ENCODE measurements around the gene ZHX3. TPM values are rescaled to one million over a fixed set of nuclear protein-coding genes. Genes with fewer than 3 reads are reported as not detected.

ZHX3 gene
- total and polyA plus RNA-seq, 2 experiments from 2014 or later, result 5.8 to 10.3 TPM

GRCh38 chr20:41286240-41286851 lies 31.2 kb downstream of the ZHX3 start:
- Histone ChIP-seq H3K27ac (no peak overlapping the region), H3K27me3 (no peaks in the 10 kb centered on the region), H3K4me3 (no peak overlapping the region), H3K9me3 (ENCODE audit: low read depth) (peaks cover 3% of the 10 kb centered on the region), H3K36me3 (no peaks in the 10 kb centered on the region), H3K4me1 (ENCODE audit: low read depth) (no peaks in the 10 kb centered on the region)
- no peak for DNase-seq (ENCODE audit: low read depth in 1 of 2, low spot score in 1 of 2)
- TF ChIP-seq, protein P1, sequence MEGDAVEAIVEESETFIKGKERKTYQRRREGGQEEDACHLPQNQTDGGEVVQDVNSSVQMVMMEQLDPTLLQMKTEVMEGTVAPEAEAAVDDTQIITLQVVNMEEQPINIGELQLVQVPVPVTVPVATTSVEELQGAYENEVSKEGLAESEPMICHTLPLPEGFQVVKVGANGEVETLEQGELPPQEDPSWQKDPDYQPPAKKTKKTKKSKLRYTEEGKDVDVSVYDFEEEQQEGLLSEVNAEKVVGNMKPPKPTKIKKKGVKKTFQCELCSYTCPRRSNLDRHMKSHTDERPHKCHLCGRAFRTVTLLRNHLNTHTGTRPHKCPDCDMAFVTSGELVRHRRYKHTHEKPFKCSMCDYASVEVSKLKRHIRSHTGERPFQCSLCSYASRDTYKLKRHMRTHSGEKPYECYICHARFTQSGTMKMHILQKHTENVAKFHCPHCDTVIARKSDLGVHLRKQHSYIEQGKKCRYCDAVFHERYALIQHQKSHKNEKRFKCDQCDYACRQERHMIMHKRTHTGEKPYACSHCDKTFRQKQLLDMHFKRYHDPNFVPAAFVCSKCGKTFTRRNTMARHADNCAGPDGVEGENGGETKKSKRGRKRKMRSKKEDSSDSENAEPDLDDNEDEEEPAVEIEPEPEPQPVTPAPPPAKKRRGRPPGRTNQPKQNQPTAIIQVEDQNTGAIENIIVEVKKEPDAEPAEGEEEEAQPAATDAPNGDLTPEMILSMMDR (IDR thresholded peaks at IDR 0.05; ENCODE audit: low read depth, low read length), result no peak

DNA sequence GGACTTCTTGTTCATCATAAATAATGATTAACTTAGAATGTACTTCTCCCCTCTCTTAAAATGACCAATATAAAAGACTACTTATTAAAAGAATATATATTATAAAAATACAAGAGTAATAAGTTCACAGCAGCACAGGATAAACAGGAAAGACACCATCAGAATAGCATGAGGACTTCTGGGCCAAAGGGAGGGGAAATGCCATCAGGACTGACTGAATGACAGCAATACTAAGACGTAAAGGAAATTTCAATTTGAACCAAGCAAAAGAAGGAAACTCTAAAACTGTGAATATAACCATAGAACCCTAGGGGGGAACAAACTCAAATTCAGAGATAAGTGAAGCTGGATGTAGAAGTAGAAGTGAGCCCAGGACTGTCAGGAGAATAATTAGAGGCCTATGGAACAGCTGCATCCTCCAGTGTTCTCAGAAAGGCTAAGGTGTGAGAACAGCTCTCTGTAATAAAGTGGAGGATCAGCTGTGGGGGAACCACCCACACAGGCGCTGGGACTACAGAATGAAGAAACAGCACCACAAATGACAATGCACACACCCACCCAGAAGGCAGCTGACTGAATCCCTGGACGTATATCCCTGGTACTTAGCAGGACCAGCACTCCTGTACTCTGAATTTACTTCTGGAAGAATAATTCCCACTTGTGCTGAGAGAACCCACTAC lies 37.8 kb downstream of the ZHX3 start:
- no peak for DNase-seq (ENCODE audit: low read depth in 1 of 2, low spot score in 1 of 2)
- H3K27me3 ChIP-seq, result no peaks in the 10 kb centered on the region
- no peaks in the 10 kb centered on the region for H3K36me3 ChIP-seq
- H3K9me3 ChIP-seq (ENCODE audit: low read depth), result no peaks in the 10 kb centered on the region
- H3K27ac ChIP-seq, result no peak overlapping the region
- H3K4me1 ChIP-seq (ENCODE audit: low read depth), result no peaks in the 10 kb centered on the region
- TF ChIP-seq, protein P1 (IDR thresholded peaks at IDR 0.05; ENCODE audit: low read depth, low read length), result no peak
- no peak overlapping the region for H3K4me3 ChIP-seq

DNA sequence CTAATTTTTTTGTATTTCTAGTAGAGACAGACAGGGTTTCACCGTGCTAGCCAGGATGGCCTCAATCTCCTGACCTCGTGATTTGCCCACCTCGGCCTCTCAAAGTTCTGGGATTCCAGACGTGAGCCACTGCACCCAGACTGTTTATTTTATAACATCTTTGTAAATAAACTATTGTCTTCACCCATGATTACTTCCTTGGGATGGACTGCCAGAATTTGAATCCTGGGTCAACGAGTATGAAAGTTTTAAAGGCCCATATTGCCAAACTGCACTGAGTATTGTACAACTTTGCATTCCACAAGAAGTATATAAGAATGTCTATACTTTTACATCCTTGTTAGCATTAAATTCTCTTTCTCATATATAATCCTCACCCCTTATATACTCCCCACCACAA lies 38.6 kb downstream of the ZHX3 start:
- H3K9me3 ChIP-seq (ENCODE audit: low read depth), result no peaks in the 10 kb centered on the region
- no peak overlapping the region for H3K4me3 ChIP-seq
- DNase-seq (ENCODE audit: low read depth in 1 of 2, low spot score in 1 of 2), result no peak
- no peak overlapping the region for H3K27ac ChIP-seq
- TF ChIP-seq, protein P1 (IDR thresholded peaks at IDR 0.05; ENCODE audit: low read depth, low read length), result no peak
- H3K36me3 ChIP-seq, result no peaks in the 10 kb centered on the region
- H3K4me1 ChIP-seq (ENCODE audit: low read depth), result no peaks in the 10 kb centered on the region
- H3K27me3 ChIP-seq, result no peaks in the 10 kb centered on the region

DNA sequence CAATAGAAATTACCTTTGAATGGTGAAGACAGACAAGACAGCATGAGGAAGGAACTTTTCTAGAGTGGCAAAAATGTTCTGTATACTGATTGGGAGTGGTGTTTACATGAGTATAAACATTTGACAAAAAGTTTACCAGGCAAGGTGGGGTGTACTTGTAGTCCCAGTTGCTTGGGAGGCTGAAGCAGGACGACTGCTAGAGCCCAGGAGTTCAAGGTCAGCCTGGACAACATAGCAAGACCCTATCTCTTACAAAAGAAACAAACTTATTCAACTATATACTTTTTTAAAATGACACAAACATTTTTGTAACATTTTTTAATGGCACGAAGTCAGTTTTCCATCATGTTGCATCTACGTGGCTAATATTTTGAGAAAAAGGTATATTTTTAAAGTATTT lies 40.5 kb downstream of the ZHX3 start:
- TF ChIP-seq, protein P1 (IDR thresholded peaks at IDR 0.05; ENCODE audit: low read depth, low read length), result no peak
- Histone ChIP-seq H3K4me3 (no peak overlapping the region), H3K9me3 (ENCODE audit: low read depth) (no peaks in the 10 kb centered on the region), H3K36me3 (no peaks in the 10 kb centered on the region), H3K27me3 (no peaks in the 10 kb centered on the region), H3K27ac (no peak overlapping the region), H3K4me1 (ENCODE audit: low read depth) (no peaks in the 10 kb centered on the region)
- no peak for DNase-seq (ENCODE audit: low read depth in 1 of 2, low spot score in 1 of 2)

DNA sequence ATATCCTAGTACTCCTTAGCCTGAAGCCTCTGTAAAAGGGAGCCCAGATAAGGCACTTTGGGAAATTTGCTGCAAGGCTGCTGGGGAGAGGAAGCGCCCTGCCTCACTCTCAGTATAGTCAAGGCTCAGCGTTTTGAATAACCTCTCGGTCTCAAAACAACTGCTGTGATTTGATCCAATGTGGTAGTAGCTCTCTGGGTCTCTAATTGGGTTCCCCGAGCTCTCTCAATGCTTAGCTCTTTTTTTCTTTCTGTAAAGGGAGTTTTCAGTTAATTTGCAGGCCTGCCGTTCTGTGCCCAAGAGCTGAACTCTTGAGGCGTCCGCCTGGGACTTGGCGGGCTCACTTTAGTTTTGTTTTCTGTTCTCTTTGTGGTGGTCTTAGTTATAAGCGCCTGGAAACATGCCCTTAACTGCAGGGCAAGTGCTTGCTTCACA lies 41.2 kb downstream of the ZHX3 start:
- Histone ChIP-seq H3K27ac (no peak overlapping the region), H3K4me1 (ENCODE audit: low read depth) (no peaks in the 10 kb centered on the region), H3K4me3 (no peak overlapping the region), H3K36me3 (no peaks in the 10 kb centered on the region), H3K27me3 (no peaks in the 10 kb centered on the region), H3K9me3 (ENCODE audit: low read depth) (no peaks in the 10 kb centered on the region)
- TF ChIP-seq, protein P1 (IDR thresholded peaks at IDR 0.05; ENCODE audit: low read depth, low read length), result no peak
- DNase-seq (ENCODE audit: low read depth in 1 of 2, low spot score in 1 of 2), result peak; percentile 7 to 31

Measured in cardiac muscle cell (in vitro differentiated cells and primary cell).